AG10803 (cell line): Measurements from ENCODE around the gene TOM1L2.
"Not testable (repeated sequence)": the region's sequence is repeated elsewhere in the genome, so short reads cannot be mapped to it uniquely, and the experiment has no call there.

Experiments used
- DNase-seq: peaks from one replicate; pipeline ENCODE4 v3.0.0; 2010; ENCODE audit warnings: low read depth
- H3K4me3 ChIP-seq: 2 replicates; pipeline ENCODE4 v1.5.1; 2011; ENCODE audit warnings: mild to moderate bottlenecking, low read length, control low read depth
- CTCF ChIP-seq: conservative IDR thresholded peaks from 2 replicates; pipeline ENCODE4 v1.5.1; 2011; ENCODE audit warnings: mild to moderate bottlenecking, low read length, control low read depth, inconsistent platforms

TOM1L2 gene

GRCh38 chr17:18005496-18005895, 33.3 kb upstream of the TOM1L2 start:
- no peak for TF ChIP-seq CTCF
- DNase-seq, result no peak
- H3K4me3 ChIP-seq, result no peak overlapping the region

- TF ChIP-seq CTCF, result peak; percentile 10; the same call in 1 of the 2 replicates
- H3K4me3 ChIP-seq, result no peak overlapping the region
- no peak for DNase-seq
Observed at GRCh38 chr17:18004884-18005305, 32.7 kb upstream of the TOM1L2 start.

- no peak for DNase-seq
- no peak for TF ChIP-seq CTCF
- H3K4me3 ChIP-seq, result no peak overlapping the region
Observed at GRCh38 chr17:18004345-18004744, 32.1 kb upstream of the TOM1L2 start.

GRCh38 chr17:18002171-18002570, 30.0 kb upstream of the TOM1L2 start:
- DNase-seq, result peak; percentile 53
- H3K4me3 ChIP-seq, result no peak overlapping the region

GRCh38 chr17:18000030-18000408, 27.8 kb upstream of the TOM1L2 start:
- DNase-seq, result no peak

More at GRCh38 chr17:18002171-18002570, 30.0 kb upstream of the TOM1L2 start:
- no peak for TF ChIP-seq CTCF

GRCh38 chr17:17999364-18000029, 27.3 kb upstream of the TOM1L2 start:
- DNase-seq, result peak; percentile 12
- no peak overlapping the region for H3K4me3 ChIP-seq
- no peak for TF ChIP-seq CTCF

More at GRCh38 chr17:18000030-18000408, 27.8 kb upstream of the TOM1L2 start:
- TF ChIP-seq CTCF, result no peak
- no peak overlapping the region for H3K4me3 ChIP-seq

- no peak overlapping the region for H3K4me3 ChIP-seq
- no peak for DNase-seq
- no peak for TF ChIP-seq CTCF
Observed at GRCh38 chr17:17998934-17999333, 26.7 kb upstream of the TOM1L2 start.

- not testable (repeated sequence) for H3K4me3 ChIP-seq, DNase-seq
Observed at GRCh38 chr17:17995887-17996286, 23.7 kb upstream of the TOM1L2 start.
